NCI-H1930 (cell line): Measurements from ENCODE around the gene SLC25A13.
"Not testable (repeated sequence)": the region's sequence is repeated elsewhere in the genome, so short reads cannot be mapped to it uniquely, and the experiment has no call there.

ENCODE experiments used
- DNase-seq, 2 experiments: peaks; one replicate each; lab custom pipeline; 2025; lab: John Stamatoyannopoulos, UW

Gene SLC25A13

DNA sequence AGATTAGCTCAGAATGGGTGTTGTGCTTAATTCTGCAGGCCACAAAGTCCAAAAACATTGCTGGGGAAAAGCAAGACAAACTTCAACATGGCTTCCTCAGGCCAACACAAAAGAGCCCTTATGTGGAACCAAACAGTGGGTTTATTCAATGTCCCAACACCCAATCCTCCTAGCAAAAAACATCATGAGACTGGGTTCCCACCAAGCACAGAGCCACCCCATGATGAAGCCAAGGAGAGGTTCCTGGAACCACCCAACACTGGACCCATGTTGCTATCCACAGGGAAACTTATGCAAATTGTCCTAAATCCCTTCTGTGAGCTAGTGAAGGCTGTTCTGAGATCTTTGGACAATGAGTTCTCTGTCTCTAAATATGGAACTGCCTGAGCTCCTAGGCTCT, 24.0 kb downstream of the SLC25A13 start:
- no peak for DNase-seq

- not testable (repeated sequence) for DNase-seq
Observed at GRCh38 chr7:96297446-96297845, 24.5 kb downstream of the SLC25A13 start.

- not testable (repeated sequence) for DNase-seq
Observed at GRCh38 chr7:96293911-96294310, 28.0 kb downstream of the SLC25A13 start.

DNA sequence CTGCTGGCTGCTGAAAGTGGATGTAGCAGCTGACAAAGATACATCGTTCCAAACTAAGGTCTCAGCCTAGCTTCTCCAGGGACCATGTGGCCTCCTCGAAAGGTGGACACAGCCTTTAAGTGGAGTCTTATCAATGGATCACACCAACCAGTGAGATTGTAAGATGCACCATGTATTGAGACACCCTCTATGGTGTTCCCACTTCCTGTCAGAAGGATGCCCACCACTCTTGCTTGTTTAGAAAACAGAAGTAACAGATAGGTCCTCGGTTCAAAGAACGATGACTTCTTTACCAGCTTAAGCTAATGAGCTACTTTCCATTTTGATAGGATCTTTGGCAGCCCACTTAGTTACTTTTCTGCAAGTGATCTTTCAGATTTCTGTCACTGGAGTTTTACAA, 34.3 kb downstream of the SLC25A13 start:
- no peak for DNase-seq

DNA sequence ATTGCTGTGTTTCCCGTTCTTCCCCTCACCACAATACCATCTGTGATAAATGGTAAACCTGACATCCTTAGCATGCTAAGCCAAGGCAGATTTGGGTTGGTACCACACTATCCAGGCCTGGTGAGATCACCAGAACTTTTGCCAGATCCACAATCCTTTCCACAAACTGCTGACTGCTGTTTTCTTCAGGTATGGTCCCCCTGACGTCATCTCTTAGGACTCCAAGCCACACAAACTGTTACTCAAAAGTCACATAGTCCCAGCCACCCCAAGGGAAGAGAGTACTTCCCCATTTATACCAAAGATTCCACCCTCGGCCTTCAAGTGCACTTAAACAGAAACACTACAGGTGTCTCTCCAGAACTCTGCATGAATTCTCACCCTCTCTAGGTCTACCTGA, 34.8 kb downstream of the SLC25A13 start:
- no peak for DNase-seq

- no peak for DNase-seq
Observed at GRCh38 chr7:96285579-96285978, 36.3 kb downstream of the SLC25A13 start.

GRCh38 chr7:96284835-96285234, 37.1 kb downstream of the SLC25A13 start:
- no peak for DNase-seq

- DNase-seq, result no peak
Observed at GRCh38 chr7:96284240-96284639, 37.7 kb downstream of the SLC25A13 start.

- no peak for DNase-seq
Observed at GRCh38 chr7:96282835-96283234, 39.1 kb downstream of the SLC25A13 start.

DNA sequence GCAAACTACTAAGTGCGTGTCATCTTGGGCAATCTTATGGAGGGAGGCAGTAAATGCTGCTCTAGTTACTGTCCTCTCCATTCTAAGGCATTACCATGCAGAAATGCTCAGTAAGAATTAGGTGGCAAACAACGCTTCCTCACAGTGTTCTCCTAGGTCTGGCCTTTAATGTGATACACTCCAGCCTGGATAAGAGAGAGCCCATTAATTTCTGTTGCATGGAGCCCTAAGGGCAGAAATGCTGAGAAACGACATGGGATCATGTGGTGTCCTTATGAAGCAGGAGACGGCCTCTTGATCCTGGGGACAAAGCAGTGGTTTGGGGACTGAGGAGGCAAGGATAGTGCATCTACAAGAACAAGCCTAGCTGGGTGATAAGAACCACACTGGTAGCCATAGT, 44.0 kb downstream of the SLC25A13 start:
- no peak for DNase-seq

DNA sequence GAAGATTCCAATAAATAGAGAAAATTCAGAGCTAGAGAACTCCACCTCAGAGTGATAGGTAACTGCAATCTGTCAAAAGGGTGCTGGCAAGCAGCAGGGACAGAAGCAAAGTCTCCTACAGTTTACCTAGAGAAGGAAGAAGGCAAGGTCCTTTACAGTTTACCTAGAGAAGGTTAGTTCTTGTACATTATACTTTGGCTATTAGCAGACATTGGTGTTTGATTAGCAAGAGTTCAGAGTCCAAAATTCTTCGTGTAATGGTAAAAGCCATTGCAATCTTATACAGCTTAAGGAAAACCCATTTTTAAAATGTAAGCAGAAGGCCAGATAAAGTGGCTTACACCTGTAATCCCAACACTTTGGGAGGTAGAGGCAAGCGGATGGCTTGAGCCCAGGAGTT, 45.9 kb downstream of the SLC25A13 start:
- DNase-seq, result no peak

DNA sequence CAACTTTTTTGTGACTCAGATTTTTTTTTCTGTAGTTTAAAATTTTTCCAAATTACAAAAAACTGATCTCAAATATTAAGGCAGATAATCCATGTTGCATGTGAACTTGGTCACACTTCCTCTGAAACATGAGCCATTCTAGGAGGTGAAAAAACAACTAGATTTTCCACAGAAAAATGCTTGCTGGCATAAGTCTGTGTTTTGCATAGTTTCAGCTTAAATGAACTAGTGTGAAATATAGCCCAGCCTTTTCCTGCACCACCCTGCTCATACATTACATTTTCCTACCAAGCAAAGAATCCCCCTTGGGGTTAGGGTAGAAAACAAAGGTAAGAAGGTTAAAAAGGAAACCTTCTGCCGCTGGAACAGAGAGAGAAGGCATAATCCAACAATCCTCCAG, 48.2 kb downstream of the SLC25A13 start:
- no peak for DNase-seq

DNA sequence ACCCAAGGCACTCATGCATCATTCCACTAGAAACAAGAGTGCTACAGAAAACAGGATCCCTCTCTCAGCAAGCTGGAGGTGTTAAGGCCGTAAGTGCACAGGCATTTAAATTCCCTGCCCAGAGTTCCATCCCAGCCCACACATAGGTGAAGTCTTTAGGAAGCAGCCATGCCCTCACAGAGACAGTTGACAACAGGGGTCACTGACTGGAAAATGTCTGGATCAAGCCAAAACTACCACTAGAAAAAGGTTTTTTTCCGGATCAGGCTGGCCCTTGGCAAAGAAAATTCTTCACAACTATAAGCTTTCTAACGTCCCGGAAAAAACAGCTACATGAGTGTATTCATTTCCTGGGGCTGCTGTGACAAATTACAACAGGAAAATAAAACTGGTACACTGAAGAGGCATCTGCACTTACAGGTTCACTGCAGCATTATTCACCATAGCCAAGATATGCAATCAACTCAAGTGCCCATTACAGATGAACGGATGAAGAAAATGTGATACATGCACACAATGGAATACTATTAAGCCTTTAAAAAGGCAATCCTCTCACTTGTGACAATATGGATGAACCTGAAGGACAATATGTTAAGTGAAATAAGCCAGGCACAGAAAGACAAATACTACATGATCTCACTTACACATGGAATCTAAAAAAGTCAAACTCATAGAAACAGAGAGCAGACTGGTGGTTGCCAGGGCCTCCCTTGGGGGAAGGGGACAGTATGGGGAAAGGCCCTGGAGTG, 52.5 kb downstream of the SLC25A13 start:
- DNase-seq, result no peak

DNA sequence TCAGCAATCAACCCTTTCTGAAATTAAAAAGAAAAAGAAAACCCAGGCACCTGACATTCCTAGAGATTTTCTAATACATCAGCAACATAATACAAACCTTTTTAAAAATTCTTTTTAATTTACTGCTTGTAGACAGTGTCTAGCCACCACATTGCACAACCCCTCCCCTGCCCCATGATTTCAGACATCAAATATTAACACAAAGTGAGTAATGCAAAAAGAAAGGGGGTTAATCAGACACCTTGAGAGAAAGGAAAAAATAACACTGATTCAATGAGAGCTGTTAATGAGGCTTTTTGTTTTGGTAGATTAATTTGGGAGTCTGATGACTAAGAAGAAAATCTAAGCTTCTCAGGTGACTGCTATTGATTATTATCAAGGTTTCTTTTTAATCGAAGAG, 55.3 kb downstream of the SLC25A13 start:
- DNase-seq, result no peak

DNA sequence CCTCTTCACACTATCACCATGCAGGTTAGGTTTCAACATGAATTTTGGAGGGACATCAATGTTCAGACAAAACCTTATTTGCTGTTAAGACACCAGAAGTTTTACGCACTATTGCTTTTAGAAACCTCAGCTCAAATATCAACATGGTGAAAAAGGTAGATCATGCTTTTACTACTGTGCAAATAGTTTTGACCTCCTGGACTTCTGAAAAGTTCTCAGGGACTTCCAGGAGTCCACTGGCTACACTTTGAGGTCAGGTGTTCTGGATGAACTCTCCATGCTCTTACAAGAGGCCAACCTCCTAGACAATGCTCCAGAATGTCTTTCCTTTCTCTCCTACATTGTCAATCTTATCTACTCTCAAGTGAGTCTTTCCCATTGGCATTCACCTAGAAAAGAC, 55.9 kb downstream of the SLC25A13 start:
- DNase-seq, result no peak

DNA sequence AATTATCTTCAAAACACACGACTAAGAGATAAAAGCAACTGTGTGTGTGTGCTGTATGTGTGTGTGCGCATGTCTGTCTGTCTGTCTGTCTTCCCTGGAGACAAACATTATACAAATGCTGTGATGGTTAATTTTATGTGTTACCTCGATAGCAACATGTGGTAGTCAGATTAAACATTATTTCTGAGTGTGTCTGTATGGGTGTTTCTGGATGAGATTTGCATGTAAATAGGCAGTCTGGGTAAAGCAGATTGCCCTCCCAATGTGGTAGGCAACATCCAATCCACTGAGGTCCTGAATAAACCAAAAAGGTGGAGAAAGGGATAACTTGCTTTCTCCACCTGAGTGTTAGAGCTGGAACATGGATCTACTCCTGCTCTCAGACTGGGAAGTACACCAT, 67.9 kb downstream of the SLC25A13 start:
- no peak for DNase-seq

- no peak for DNase-seq
Observed at GRCh38 chr7:96253441-96253840, 68.5 kb downstream of the SLC25A13 start.

DNA sequence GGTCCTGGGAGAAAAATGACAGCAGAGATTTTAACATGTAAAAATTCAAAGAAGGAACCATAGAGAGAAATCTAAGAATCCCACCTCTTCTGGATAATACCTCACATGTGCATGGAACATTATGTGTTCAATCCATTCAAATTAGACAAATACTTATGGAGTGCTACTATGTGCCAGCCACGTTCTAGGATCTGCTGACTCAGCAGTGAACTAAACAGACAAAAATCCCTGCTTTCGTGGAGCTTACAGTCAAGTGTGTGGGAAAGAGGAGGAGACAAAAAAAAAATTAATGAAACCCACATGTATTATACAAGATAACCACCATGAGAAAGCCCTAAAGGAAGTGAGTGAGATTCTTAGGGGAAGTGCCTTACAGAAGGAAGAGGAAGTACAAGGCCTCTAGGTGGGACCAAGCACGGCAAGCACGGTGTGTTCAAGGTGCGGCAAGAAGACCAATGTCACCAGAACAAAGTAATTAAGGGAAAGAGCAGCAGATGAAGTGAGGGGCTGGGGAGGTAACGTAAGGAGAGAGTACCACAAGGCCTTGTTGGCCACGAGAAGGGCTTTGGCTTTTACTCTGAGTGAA, 71.0 kb downstream of the SLC25A13 start:
- no peak for DNase-seq

- peak in 1 of 2 experiments; percentile 65 for DNase-seq
Observed at GRCh38 chr7:96248405-96248804, 73.5 kb downstream of the SLC25A13 start.

- DNase-seq, result peak; percentile 95 to 98
Observed at GRCh38 chr7:96246919-96247318, 75.0 kb downstream of the SLC25A13 start.

- no peak for DNase-seq
Observed at GRCh38 chr7:96244992-96245292, 77.0 kb downstream of the SLC25A13 start.

DNA sequence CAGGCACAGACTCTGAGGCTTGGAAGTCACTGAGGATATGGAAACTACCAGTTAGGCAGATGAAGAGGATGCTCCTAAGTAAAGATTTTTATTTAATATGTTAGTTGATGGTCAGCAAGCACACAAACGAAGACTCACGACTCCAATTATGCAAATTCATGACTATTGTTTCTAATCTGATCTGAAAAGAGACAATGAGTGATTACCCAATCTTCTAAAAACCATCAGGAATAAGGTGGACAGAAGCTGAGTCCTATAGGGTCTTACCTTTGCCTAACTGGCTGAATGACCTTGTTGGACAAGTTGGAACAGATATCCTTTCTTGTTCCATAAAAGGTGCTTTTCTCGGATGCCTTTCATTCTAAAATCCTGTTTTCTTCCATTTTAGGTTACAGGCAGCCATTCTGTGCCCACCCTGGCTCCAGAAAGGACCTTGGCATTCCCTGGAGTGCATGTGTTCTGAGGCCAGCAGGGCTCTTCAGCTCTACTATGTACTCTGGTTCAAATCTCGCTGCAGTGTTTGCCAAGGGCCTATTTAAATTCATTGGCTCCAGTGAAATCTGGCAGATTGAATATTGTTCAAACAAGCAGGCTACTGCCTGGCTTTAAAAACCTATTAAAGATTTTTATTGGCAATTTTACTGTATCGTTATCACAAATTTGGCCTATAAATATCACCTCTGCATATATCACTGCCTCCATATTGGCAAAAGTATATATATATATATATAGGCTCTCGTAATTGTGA, 77.5 kb downstream of the SLC25A13 start:
- no peak for DNase-seq

DNA sequence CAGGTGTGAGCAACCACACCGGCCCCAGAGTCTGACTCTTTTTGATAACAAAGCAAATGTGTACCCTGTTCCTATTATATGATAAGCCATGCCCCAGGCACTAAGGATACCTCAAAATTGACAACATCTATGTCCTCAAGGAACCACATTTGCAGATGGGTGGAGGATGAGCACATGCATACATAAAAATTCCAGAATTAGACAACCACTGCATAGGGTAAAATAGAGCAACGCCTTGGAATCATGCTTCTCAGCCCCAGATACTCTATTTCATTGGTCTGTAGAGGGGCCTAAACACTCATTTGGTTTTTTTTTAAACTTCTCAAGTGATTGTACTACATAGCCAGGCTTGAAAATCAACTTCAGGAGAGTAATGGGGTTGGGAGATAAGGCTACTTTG, 78.7 kb downstream of the SLC25A13 start:
- DNase-seq, result no peak
